Gastrocnemius medialis (tissue), 4 donors: Measurements from ENCODE around the gene TAS1R2.

Source experiments
- CTCF ChIP-seq, 5 experiments: fragments of 450-650 bp in 3 of 5; fragments of 200-600 bp in 2 of 5; sonication (generic) in 2 of 5; IDR thresholded peaks in 4 of 5; conservative IDR thresholded peaks in 1 of 5; 1 replicate in 4 of 5; 2 replicates in 1 of 5; pipeline ENCODE4 v1.5.1; 2016 to 2019; ENCODE audit warnings: antibody characterized with exemption in 5 of 5, mild to moderate bottlenecking in 3 of 5, moderate library complexity in 3 of 5
- POLR2A ChIP-seq, 2 donors: fragments of 450-650 bp; IDR thresholded peaks; one replicate each; pipeline ENCODE4 v1.6.1; 2017; ENCODE audit warnings: antibody characterized with exemption in 2 of 2, mild to moderate bottlenecking in 2 of 2, moderate library complexity in 2 of 2

GRCh38 chr1:18891426-18891780 is 31.9 kb upstream of the TAS1R2 start:
- no peak for TF ChIP-seq CTCF (IDR thresholded peaks at IDR 0.05 in 4 of 5, conservative IDR thresholded peaks at IDR 0.05 in 1 of 5)
- TF ChIP-seq POLR2A (IDR thresholded peaks at IDR 0.05): no peak
